Natural killer cell (primary cell): ENCODE results near the gene CTDP1. TPM values are rescaled to one million over a fixed set of nuclear protein-coding genes. Genes with fewer than 3 reads are reported as not detected.
A peak's percentile ranks its signal among the peaks of the same experiment; 100 is the strongest.

Source experiments
- ATAC-seq, 3 donors: fragments of 150-1000 bp in 2 of 3; fragments of 200-7000 bp in 1 of 3; cut with Tn5 transposase; 1 replicate in 1 of 3; 2 replicates in 2 of 3; pipeline ENCODE4 v1.10.0; 2021; ENCODE audit warnings: mild to moderate bottlenecking in 2 of 3, moderate library complexity in 2 of 3
- DNase-seq, 2 donors: peaks; one replicate each; pipeline versions ENCODE4 v3.0.0 to v3.0.0-alpha.2; 2013 to 2021; ENCODE audit warnings: mixed read lengths in 1 of 2
- H3K27ac ChIP-seq: one replicate; pipeline ENCODE4 v1.5.1; 2013; ENCODE audit warnings: mild to moderate bottlenecking, low read length
- H3K27me3 ChIP-seq: one replicate; pipeline ENCODE4 v1.6.1; 2013; ENCODE audit warnings: low read length; ENCODE audit not compliant: control insufficient read depth, insufficient read depth
- H3K36me3 ChIP-seq: one replicate; pipeline ENCODE4 v1.6.1; 2013; ENCODE audit warnings: low read length; ENCODE audit not compliant: control insufficient read depth, insufficient read depth
- H3K4me1 ChIP-seq: one replicate; pipeline ENCODE4 v1.6.1; 2013; ENCODE audit warnings: low read length; ENCODE audit not compliant: control insufficient read depth, insufficient read depth
- H3K4me3 ChIP-seq: one replicate; pipeline ENCODE4 v1.5.1; 2013; ENCODE audit warnings: low read length
- H3K9me3 ChIP-seq: one replicate; pipeline ENCODE4 v1.6.1; 2013; ENCODE audit warnings: low read length; ENCODE audit not compliant: control insufficient read depth, insufficient read depth
- H3K27ac Mint-ChIP-seq, 2 donors: one replicate each; pipeline ENCODE4 v1.8.0; 2022; ENCODE audit warnings: mild to moderate bottlenecking in 2 of 2, mixed read lengths in 2 of 2, moderate library complexity in 1 of 2
- H3K27me3 Mint-ChIP-seq, 2 donors: one replicate each; pipeline ENCODE4 v1.8.0; 2022; ENCODE audit warnings: low read depth in 2 of 2, mixed read lengths in 2 of 2
- H3K36me3 Mint-ChIP-seq: one replicate; pipeline ENCODE4 v1.8.0; 2022; ENCODE audit warnings: mixed read lengths
- H3K4me1 Mint-ChIP-seq, 2 donors: one replicate each; pipeline ENCODE4 v1.8.0; 2022; ENCODE audit warnings: mixed read lengths in 2 of 2
- H3K4me3 Mint-ChIP-seq: one replicate; pipeline ENCODE4 v1.8.0; 2022; ENCODE audit warnings: mild to moderate bottlenecking, moderate library complexity, mixed read lengths
- H3K9me3 Mint-ChIP-seq, 2 donors: one replicate each; pipeline ENCODE4 v1.8.0; 2022; ENCODE audit warnings: mixed read lengths in 2 of 2
- WGBS: methylation state at CpG from one replicate; pipeline ENCODE4 v1.1.7; 2013; ENCODE audit warnings: missing lambda C conversion rate; ENCODE audit not compliant: insufficient coverage; 5-methylcytosine and 5-hydroxymethylcytosine counted together
- intact Hi-C: fragments of 100-400 bp; cut with micrococcal nuclease; formaldehyde crosslinking; loops from one replicate; pipeline ENCODE4 v1.14.2; 2022
- total RNA-seq, 4 donors: library from RNA; stranded (reverse); fragments of 120-200 nt in 1 of 4; gene quantifications; one replicate each; pipeline versions ENCODE4 v1.2.3 to v1.2.4, GENCODE V29; 2013 to 2022
- TF ChIP-seq, protein P1 (sequence below): fragments of 200-600 bp; IDR thresholded peaks from one replicate; pipeline ENCODE4 v1.8.0; 2022; ENCODE audit warnings: antibody characterized with exemption

CTDP1 gene
- total RNA-seq, 3 donors from 2014 or later (not counting 1 experiment from before 2014, with no cell fraction given): 66.9 to 89.4 (median 77.1) TPM

GRCh38 chr18:79724299-79725080, 44.9 kb downstream of the CTDP1 start:
- WGBS: 87% methylated on average over 15 of the region's 15 CpGs

GRCh38 chr18:79725486-79725885, 45.9 kb downstream of the CTDP1 start:
- Histone ChIP-seq H3K36me3 (peaks cover 43% of the 10 kb centered on the region), H3K27ac (no peak overlapping the region), H3K4me1 (no peaks in the 10 kb centered on the region), H3K9me3 (no peaks in the 10 kb centered on the region), H3K4me3 (no peak overlapping the region), H3K27me3 (no peaks in the 10 kb centered on the region)
- H3K27ac Mint-ChIP-seq: peak overlapping the region; percentile 22 to 41
- 97% methylated on average over 15 of the region's 15 CpGs for WGBS
- H3K4me1 Mint-ChIP-seq: peaks cover 32 to 33% of the 10 kb centered on the region in 2 donors
- no peak overlapping the region for H3K4me3 Mint-ChIP-seq
- intact Hi-C loops: no loop called here
- no peak for DNase-seq
- no peaks in the 10 kb centered on the region for H3K9me3 Mint-ChIP-seq
- ATAC-seq: no peak
- no peaks in the 10 kb centered on the region for H3K27me3 Mint-ChIP-seq
- peaks cover 19% of the 10 kb centered on the region for H3K36me3 Mint-ChIP-seq
- TF ChIP-seq, protein P1, sequence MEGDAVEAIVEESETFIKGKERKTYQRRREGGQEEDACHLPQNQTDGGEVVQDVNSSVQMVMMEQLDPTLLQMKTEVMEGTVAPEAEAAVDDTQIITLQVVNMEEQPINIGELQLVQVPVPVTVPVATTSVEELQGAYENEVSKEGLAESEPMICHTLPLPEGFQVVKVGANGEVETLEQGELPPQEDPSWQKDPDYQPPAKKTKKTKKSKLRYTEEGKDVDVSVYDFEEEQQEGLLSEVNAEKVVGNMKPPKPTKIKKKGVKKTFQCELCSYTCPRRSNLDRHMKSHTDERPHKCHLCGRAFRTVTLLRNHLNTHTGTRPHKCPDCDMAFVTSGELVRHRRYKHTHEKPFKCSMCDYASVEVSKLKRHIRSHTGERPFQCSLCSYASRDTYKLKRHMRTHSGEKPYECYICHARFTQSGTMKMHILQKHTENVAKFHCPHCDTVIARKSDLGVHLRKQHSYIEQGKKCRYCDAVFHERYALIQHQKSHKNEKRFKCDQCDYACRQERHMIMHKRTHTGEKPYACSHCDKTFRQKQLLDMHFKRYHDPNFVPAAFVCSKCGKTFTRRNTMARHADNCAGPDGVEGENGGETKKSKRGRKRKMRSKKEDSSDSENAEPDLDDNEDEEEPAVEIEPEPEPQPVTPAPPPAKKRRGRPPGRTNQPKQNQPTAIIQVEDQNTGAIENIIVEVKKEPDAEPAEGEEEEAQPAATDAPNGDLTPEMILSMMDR: no peak

More at GRCh38 chr18:79724299-79725080, 44.9 kb downstream of the CTDP1 start:
- Mint-ChIP-seq H3K27ac (peak overlapping the region; percentile 35 to 58), H3K4me3 (no peak overlapping the region), H3K36me3 (peaks cover 19% of the 10 kb centered on the region), H3K27me3 (no peaks in the 10 kb centered on the region), H3K4me1 (peaks cover 32 to 33% of the 10 kb centered on the region in 2 donors), H3K9me3 (no peaks in the 10 kb centered on the region)
- no peaks in the 10 kb centered on the region for H3K9me3 ChIP-seq
- H3K4me3 ChIP-seq: no peak overlapping the region
- H3K27ac ChIP-seq: no peak overlapping the region
- peaks cover 40% of the 10 kb centered on the region for H3K36me3 ChIP-seq
- no peaks in the 10 kb centered on the region for H3K27me3 ChIP-seq
- no peaks in the 10 kb centered on the region for H3K4me1 ChIP-seq
- DNase-seq: no peak
- intact Hi-C loops: no loop called here
- TF ChIP-seq, protein P1: no peak
- ATAC-seq: no peak

DNA sequence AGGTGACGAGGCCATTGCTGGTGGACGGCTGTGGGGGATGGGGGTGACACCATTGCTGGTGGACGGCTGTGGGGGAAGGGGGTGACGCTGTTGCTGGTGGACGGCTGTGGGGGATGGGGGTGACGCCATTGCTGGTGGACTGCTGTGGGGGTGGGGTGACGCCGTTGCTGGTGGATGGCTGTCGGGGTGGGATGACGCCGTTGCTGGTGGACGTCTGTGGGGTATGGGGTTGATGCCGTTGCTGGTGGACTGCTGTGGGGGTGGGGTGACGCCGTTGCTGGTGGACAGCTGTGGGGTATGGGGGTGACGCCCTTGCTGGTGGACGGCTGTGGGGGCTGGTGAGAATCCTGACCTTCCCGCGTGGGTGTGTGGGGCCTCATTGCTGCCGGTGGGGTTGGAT, 47.1 kb downstream of the CTDP1 start:
- ATAC-seq (no peak), DNase-seq (no peak)
- peaks cover 10% of the 10 kb centered on the region for H3K9me3 ChIP-seq
- Mint-ChIP-seq H3K27me3 (no peaks in the 10 kb centered on the region), H3K4me3 (no peak overlapping the region), H3K27ac (peak overlapping the region in 1 of 2 donors; percentile 49), H3K9me3 (no peaks in the 10 kb centered on the region), H3K4me1 (peaks cover 26 to 27% of the 10 kb centered on the region in 2 donors), H3K36me3 (peaks cover 12% of the 10 kb centered on the region)
- H3K4me1 ChIP-seq: no peaks in the 10 kb centered on the region
- 98% methylated on average over 20 of the region's 20 CpGs for WGBS
- no peak overlapping the region for H3K27ac ChIP-seq
- TF ChIP-seq, protein P1: no peak
- intact Hi-C loops: no loop called here
- no peak overlapping the region for H3K4me3 ChIP-seq
- H3K27me3 ChIP-seq: no peaks in the 10 kb centered on the region
- H3K36me3 ChIP-seq: peaks cover 46% of the 10 kb centered on the region
